Osteoblast (primary cell): ENCODE measurements around the gene TIGD1. TPM values are rescaled to one million over a fixed set of nuclear protein-coding genes. Genes with fewer than 3 reads are reported as not detected.

Experiments used
- DNase-seq: peaks from one replicate; pipeline ENCODE4 v3.0.0; 2011; ENCODE audit warnings: low spot score, mixed read lengths; ENCODE audit not compliant: insufficient read length; ENCODE audit errors: missing footprints
- H2AFZ ChIP-seq: 2 replicates; pipeline ENCODE4 v1.6.0; 2011; ENCODE audit warnings: mild to moderate bottlenecking, low read length
- H3K27ac ChIP-seq: 2 replicates; pipeline ENCODE4 v1.5.1; 2011; ENCODE audit warnings: mild to moderate bottlenecking, low read depth, low read length, moderate library complexity
- H3K27me3 ChIP-seq: 2 replicates; pipeline ENCODE4 v1.6.0; 2012; ENCODE audit warnings: mild to moderate bottlenecking, control low read depth, inconsistent platforms, low read length, moderate library complexity; ENCODE audit not compliant: insufficient read depth
- H3K36me3 ChIP-seq: 2 replicates; pipeline ENCODE4 v1.5.1; 2011; ENCODE audit warnings: mild to moderate bottlenecking, low read length, control low read depth, moderate library complexity; ENCODE audit not compliant: insufficient read depth
- H3K4me1 ChIP-seq: 2 replicates; pipeline ENCODE4 v1.5.1; 2011; ENCODE audit warnings: mild to moderate bottlenecking, low read length, control low read depth, moderate library complexity; ENCODE audit not compliant: insufficient read depth
- H3K4me2 ChIP-seq: 2 replicates; pipeline ENCODE4 v1.6.0; 2011; ENCODE audit warnings: mild to moderate bottlenecking, low read length; ENCODE audit not compliant: insufficient read depth
- H3K4me3 ChIP-seq: fragments of 200-600 bp; sonication (generic); 3 replicates; pipeline ENCODE4 v1.5.1; 2012; ENCODE audit warnings: mild to moderate bottlenecking, low read length, inconsistent platforms; ENCODE audit not compliant: insufficient read depth
- H3K79me2 ChIP-seq: 2 replicates; pipeline ENCODE4 v1.6.0; 2012; ENCODE audit warnings: mild to moderate bottlenecking, low read length, control low read depth, inconsistent platforms; ENCODE audit not compliant: insufficient read depth
- H3K9me3 ChIP-seq: 2 replicates; pipeline ENCODE4 v1.5.1; 2011; ENCODE audit warnings: low read depth, low read length, control low read depth
- H4K20me1 ChIP-seq: 2 replicates; pipeline ENCODE4 v1.6.0; 2012; ENCODE audit warnings: mild to moderate bottlenecking, low read length, control low read depth; ENCODE audit not compliant: insufficient read depth
- CTCF ChIP-seq: IDR thresholded peaks from 2 replicates; pipeline ENCODE4 v1.5.1; 2011; ENCODE audit warnings: mild to moderate bottlenecking, low read depth, low read length, moderate library complexity; ENCODE audit errors: extremely low read depth
- total RNA-seq: library from RNA; depleted of rRNA; stranded (reverse); fragments of >200 nt; gene quantifications from 2 replicates; pipeline ENCODE4 v1.2.3, GENCODE V29; 2012

Gene TIGD1
- 5.8 and 6.8 TPM in 2 replicates for total RNA-seq

GRCh38 chr2:232550354-232551249 is at the start of gene TIGD1, which contains the start of gene EIF4E2:
Gene TIGD1, minus strand, starts transcription at chr2:232550557. Its CDS starts 675 bp downstream, at chr2:232549882.
Gene EIF4E2, plus strand, starts transcription at chr2:232550689. Its CDS starts 36 bp downstream, at chr2:232550725.
- H3K36me3 ChIP-seq = peaks cover 18% of the 10 kb centered on the region
- peak within 1 kb of the TSS; percentile 86 for H3K4me3 ChIP-seq
- no peaks in the 10 kb centered on the region for H3K27me3 ChIP-seq
- no peaks in the 10 kb centered on the region for H3K9me3 ChIP-seq
- peaks cover 68% of the 10 kb centered on the region for H3K79me2 ChIP-seq
- H3K4me2 ChIP-seq = peak within 1 kb of the TSS; percentile 96
- H4K20me1 ChIP-seq = peaks cover 37% of the 10 kb centered on the region
- H3K4me1 ChIP-seq = peaks cover 13% of the 10 kb centered on the region
- H2AFZ ChIP-seq = peak within 1 kb of the TSS; percentile 92
- DNase-seq = peak; percentile 99
- peak within 1 kb of the TSS; percentile 95 for H3K27ac ChIP-seq
- TF ChIP-seq CTCF = peak; percentile 14

- TF ChIP-seq CTCF = no peak
- H3K9me3 ChIP-seq = no peaks in the 10 kb centered on the region
- H3K4me1 ChIP-seq = peaks cover 2% of the 10 kb centered on the region
- no peaks in the 10 kb centered on the region for H4K20me1 ChIP-seq
- no peaks in the 10 kb centered on the region for H3K27me3 ChIP-seq
- H3K79me2 ChIP-seq = no peaks in the 10 kb centered on the region
- no peak overlapping the region for H3K4me2 ChIP-seq
- no peak overlapping the region for H3K27ac ChIP-seq
- no peak overlapping the region for H2AFZ ChIP-seq
- no peak overlapping the region for H3K4me3 ChIP-seq
- no peaks in the 10 kb centered on the region for H3K36me3 ChIP-seq
- no peak for DNase-seq
Observed at GRCh38 chr2:232598293-232598692, 47.9 kb upstream of the TIGD1 start.

- no peak for DNase-seq
- H3K4me2 ChIP-seq = no peak overlapping the region
- H3K36me3 ChIP-seq = no peaks in the 10 kb centered on the region
- peaks cover 10% of the 10 kb centered on the region for H3K4me1 ChIP-seq
- H3K27ac ChIP-seq = no peak overlapping the region
- no peaks in the 10 kb centered on the region for H3K79me2 ChIP-seq
- TF ChIP-seq CTCF = no peak
- no peaks in the 10 kb centered on the region for H4K20me1 ChIP-seq
- no peaks in the 10 kb centered on the region for H3K9me3 ChIP-seq
- H3K27me3 ChIP-seq = no peaks in the 10 kb centered on the region
- H3K4me3 ChIP-seq = no peak overlapping the region
- H2AFZ ChIP-seq = no peak overlapping the region
Observed at GRCh38 chr2:232597362-232598079, 47.2 kb upstream of the TIGD1 start.

- H4K20me1 ChIP-seq = no peaks in the 10 kb centered on the region
- no peak overlapping the region for H2AFZ ChIP-seq
- H3K4me2 ChIP-seq = no peak overlapping the region
- peak; percentile 37 for DNase-seq
- no peaks in the 10 kb centered on the region for H3K27me3 ChIP-seq
- H3K4me1 ChIP-seq = peaks cover 14% of the 10 kb centered on the region
- no peaks in the 10 kb centered on the region for H3K9me3 ChIP-seq
- no peaks in the 10 kb centered on the region for H3K36me3 ChIP-seq
- no peak for TF ChIP-seq CTCF
- no peak overlapping the region for H3K27ac ChIP-seq
- no peaks in the 10 kb centered on the region for H3K79me2 ChIP-seq
- no peak overlapping the region for H3K4me3 ChIP-seq
Observed at GRCh38 chr2:232593982-232594381, 43.6 kb upstream of the TIGD1 start.
